ENCODE measurements around the gene ATG7. TPM values are rescaled to one million over a fixed set of nuclear protein-coding genes. Genes with fewer than 3 reads are reported as not detected.
"Not testable (repeated sequence)": the region's sequence is repeated elsewhere in the genome, so short reads cannot be mapped to it uniquely, and the experiment has no call there.

ATG7 gene
- total RNA-seq, 1 donor from 2014 or later: 51.7 TPM

DNA sequence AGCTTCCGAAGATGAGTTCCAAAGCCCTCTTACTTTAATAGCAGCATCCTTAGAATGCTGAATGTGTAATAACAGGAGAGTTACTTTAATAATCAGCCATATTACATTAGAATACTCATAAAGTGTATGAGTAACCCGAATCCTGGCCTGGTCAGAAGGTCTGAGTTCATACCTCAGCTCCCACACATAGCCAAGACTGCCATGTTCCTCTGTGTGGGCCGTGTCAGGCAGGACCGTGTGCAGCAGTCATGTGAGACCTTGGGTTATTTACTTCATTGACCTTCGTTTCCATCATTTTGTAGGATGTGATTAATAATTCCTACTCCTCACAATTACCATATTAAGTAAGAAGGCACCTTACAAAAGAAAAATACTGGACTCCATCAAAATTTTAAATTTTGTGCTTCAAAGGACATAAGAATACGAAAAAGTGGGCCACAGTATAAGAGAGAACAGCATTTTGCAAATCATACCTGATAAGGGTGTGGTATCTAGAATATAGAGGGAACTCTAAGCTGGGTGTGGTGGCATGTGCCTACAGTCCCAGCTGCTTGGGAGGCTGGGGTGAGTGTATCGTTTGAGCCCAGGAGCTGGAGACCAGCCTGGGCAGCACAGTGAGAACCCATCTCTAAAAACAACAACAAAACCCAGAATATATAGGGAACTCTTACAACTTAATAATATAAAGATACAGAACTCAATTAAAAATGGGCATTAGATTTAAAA lies 163.4 kb downstream of the ATG7 start:
- H3K9me3 Mint-ChIP-seq: no peaks in the 10 kb centered on the region
- no peak overlapping the region for H3K4me3 Mint-ChIP-seq
- H3K4me1 Mint-ChIP-seq: no peaks in the 10 kb centered on the region
- POLR2A ChIA-PET: interaction anchor here (0.6 kb wide), 1 partner anchor 1015 kb away, joined by 4 read pairs; no protein-coding TSS in a partner anchor
- DNase-seq (no peak), ATAC-seq (ENCODE audit: low read depth) (no peak)
- CTCF ChIA-PET: no interaction called here
- no peak overlapping the region for H3K27ac Mint-ChIP-seq
- intact Hi-C loops (cut with micrococcal nuclease): no loop called here
- peaks cover 11% of the 10 kb centered on the region for H3K36me3 Mint-ChIP-seq (ENCODE audit: low read depth)
- no peaks in the 10 kb centered on the region for H3K27me3 Mint-ChIP-seq
- TF ChIP-seq, protein P1, sequence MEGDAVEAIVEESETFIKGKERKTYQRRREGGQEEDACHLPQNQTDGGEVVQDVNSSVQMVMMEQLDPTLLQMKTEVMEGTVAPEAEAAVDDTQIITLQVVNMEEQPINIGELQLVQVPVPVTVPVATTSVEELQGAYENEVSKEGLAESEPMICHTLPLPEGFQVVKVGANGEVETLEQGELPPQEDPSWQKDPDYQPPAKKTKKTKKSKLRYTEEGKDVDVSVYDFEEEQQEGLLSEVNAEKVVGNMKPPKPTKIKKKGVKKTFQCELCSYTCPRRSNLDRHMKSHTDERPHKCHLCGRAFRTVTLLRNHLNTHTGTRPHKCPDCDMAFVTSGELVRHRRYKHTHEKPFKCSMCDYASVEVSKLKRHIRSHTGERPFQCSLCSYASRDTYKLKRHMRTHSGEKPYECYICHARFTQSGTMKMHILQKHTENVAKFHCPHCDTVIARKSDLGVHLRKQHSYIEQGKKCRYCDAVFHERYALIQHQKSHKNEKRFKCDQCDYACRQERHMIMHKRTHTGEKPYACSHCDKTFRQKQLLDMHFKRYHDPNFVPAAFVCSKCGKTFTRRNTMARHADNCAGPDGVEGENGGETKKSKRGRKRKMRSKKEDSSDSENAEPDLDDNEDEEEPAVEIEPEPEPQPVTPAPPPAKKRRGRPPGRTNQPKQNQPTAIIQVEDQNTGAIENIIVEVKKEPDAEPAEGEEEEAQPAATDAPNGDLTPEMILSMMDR (IDR thresholded peaks at IDR 0.05): no peak

GRCh38 chr3:11436775-11437174 lies 164.6 kb downstream of the ATG7 start:
- Mint-ChIP-seq H3K9me3 (no peaks in the 10 kb centered on the region), H3K27ac (no peak overlapping the region), H3K27me3 (no peaks in the 10 kb centered on the region), H3K36me3 (ENCODE audit: low read depth) (peaks cover 9% of the 10 kb centered on the region), H3K4me3 (no peak overlapping the region), H3K4me1 (no peaks in the 10 kb centered on the region)
- POLR2A ChIA-PET: no interaction called here
- TF ChIP-seq, protein P1 (IDR thresholded peaks at IDR 0.05): no peak
- CTCF ChIA-PET: no interaction called here
- DNase-seq (no peak), ATAC-seq (ENCODE audit: low read depth) (no peak)
- intact Hi-C loops (cut with micrococcal nuclease): no loop called here

- CTCF ChIA-PET: no interaction called here
- no peak for ATAC-seq (ENCODE audit: low read depth)
- Mint-ChIP-seq H3K27me3 (no peaks in the 10 kb centered on the region), H3K9me3 (no peaks in the 10 kb centered on the region), H3K4me3 (no peak overlapping the region), H3K36me3 (ENCODE audit: low read depth) (peaks cover 9% of the 10 kb centered on the region), H3K4me1 (no peaks in the 10 kb centered on the region), H3K27ac (no peak overlapping the region)
- POLR2A ChIA-PET: no interaction called here
- TF ChIP-seq, protein P1 (IDR thresholded peaks at IDR 0.05): no peak
- DNase-seq: no peak
- intact Hi-C loops (cut with micrococcal nuclease): no loop called here
These were observed 165.3 kb downstream of the ATG7 start for GRCh38 chr3:11437506-11437905.

- DNase-seq (no peak), ATAC-seq (ENCODE audit: low read depth) (no peak)
- H3K4me1 Mint-ChIP-seq: no peaks in the 10 kb centered on the region
- no peaks in the 10 kb centered on the region for H3K9me3 Mint-ChIP-seq
- H3K27me3 Mint-ChIP-seq: no peaks in the 10 kb centered on the region
- ChIA-PET CTCF (no interaction called here), POLR2A (no interaction called here)
- no peak overlapping the region for H3K27ac Mint-ChIP-seq
- TF ChIP-seq, protein P1 (IDR thresholded peaks at IDR 0.05): no peak
- H3K4me3 Mint-ChIP-seq: no peak overlapping the region
- intact Hi-C loops (cut with micrococcal nuclease): no loop called here
- peaks cover 13% of the 10 kb centered on the region for H3K36me3 Mint-ChIP-seq (ENCODE audit: low read depth)
These were observed 166.4 kb downstream of the ATG7 start for GRCh38 chr3:11438646-11439045.

DNA sequence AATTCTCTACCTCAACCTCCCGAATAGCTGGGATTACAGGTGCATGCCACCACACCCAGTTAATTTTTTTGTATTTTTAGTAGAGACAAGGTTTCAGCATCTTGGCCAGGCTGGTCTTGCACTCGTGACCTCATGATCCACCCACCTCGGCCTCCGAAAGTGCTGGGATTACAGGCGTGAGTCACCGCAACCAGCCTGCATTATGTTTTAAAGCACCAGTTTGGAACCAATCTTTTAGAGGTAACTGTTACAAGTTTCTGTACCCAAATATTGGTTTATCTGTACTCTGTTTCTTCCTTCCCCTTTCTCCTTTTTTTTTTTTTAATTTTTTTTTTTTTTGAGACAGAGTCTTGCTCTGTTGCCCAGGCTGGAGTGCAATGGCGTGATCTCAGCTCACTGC lies 169.1 kb downstream of the ATG7 start:
- H3K27ac Mint-ChIP-seq; CTCF ChIA-PET; H3K9me3 Mint-ChIP-seq; H3K4me3 Mint-ChIP-seq; POLR2A ChIA-PET; intact Hi-C loops (cut with micrococcal nuclease); H3K4me1 Mint-ChIP-seq; H3K27me3 Mint-ChIP-seq; ATAC-seq (ENCODE audit: low read depth); DNase-seq: not testable (repeated sequence)
- H3K36me3 Mint-ChIP-seq (ENCODE audit: low read depth): peaks cover 19% of the 10 kb centered on the region

GRCh38 chr3:11444404-11444803 lies 172.2 kb downstream of the ATG7 start:
- H3K36me3 Mint-ChIP-seq (ENCODE audit: low read depth): peaks cover 22% of the 10 kb centered on the region
- ChIA-PET POLR2A (no interaction called here), CTCF (no interaction called here)
- H3K27ac Mint-ChIP-seq: no peak overlapping the region
- H3K4me1 Mint-ChIP-seq: no peaks in the 10 kb centered on the region
- TF ChIP-seq, protein P1 (IDR thresholded peaks at IDR 0.05): no peak
- no peaks in the 10 kb centered on the region for H3K27me3 Mint-ChIP-seq
- ATAC-seq (ENCODE audit: low read depth) (no peak), DNase-seq (no peak)
- H3K4me3 Mint-ChIP-seq: no peak overlapping the region
- intact Hi-C loops (cut with micrococcal nuclease): no loop called here
- no peaks in the 10 kb centered on the region for H3K9me3 Mint-ChIP-seq

GRCh38 chr3:11445193-11445592 lies 173.0 kb downstream of the ATG7 start:
- H3K27me3 Mint-ChIP-seq; CTCF ChIA-PET; H3K4me3 Mint-ChIP-seq; ATAC-seq (ENCODE audit: low read depth); intact Hi-C loops (cut with micrococcal nuclease); POLR2A ChIA-PET; H3K4me1 Mint-ChIP-seq; H3K27ac Mint-ChIP-seq; DNase-seq; H3K9me3 Mint-ChIP-seq: not testable (repeated sequence)
- peaks cover 18% of the 10 kb centered on the region for H3K36me3 Mint-ChIP-seq (ENCODE audit: low read depth)

Data from activated B cell treated with CpG ODN at 0.5 μM for 24 hours (primary cell).